RWPE2 (cell line): ENCODE data around the gene WIPF2.
"Not testable (repeated sequence)": the region's sequence is repeated elsewhere in the genome, so short reads cannot be mapped to it uniquely, and the experiment has no call there.

Experiments used
- ATAC-seq: fragments of 200-7000 bp; cut with Tn5 transposase; 3 replicates; pipeline ENCODE4 v1.9.1; 2021; ENCODE audit warnings: low read depth
- DNase-seq: peaks from one replicate; pipeline ENCODE4 v3.0.0-alpha.2; 2020; ENCODE audit warnings: low spot score
- H3K27ac ChIP-seq: fragments of 450-650 bp; 2 replicates; pipeline ENCODE4 v1.5.1; 2017; ENCODE audit warnings: mild to moderate bottlenecking; ENCODE audit not compliant: poor library complexity, severe bottlenecking
- H3K27me3 ChIP-seq: fragments of 250-450 bp; sonication (Bioruptor Pico); 2 replicates; pipeline ENCODE4 v1.5.1; 2021; ENCODE audit warnings: mild to moderate bottlenecking, moderate library complexity; ENCODE audit not compliant: insufficient read depth, poor library complexity, severe bottlenecking
- H3K36me3 ChIP-seq: fragments of 250-450 bp; sonication (Bioruptor Pico); 2 replicates; pipeline ENCODE4 v1.5.1; 2020; ENCODE audit warnings: low read depth, mild to moderate bottlenecking, moderate library complexity
- H3K4me1 ChIP-seq: fragments of 250-450 bp; sonication (Bioruptor Pico); 2 replicates; pipeline ENCODE4 v1.5.1; 2021; ENCODE audit warnings: mild to moderate bottlenecking, moderate library complexity; ENCODE audit not compliant: insufficient read depth, poor library complexity, severe bottlenecking
- H3K4me3 ChIP-seq: fragments of 250-450 bp; sonication (Bioruptor Pico); 2 replicates; pipeline ENCODE4 v1.5.1; 2021; ENCODE audit warnings: mild to moderate bottlenecking, moderate library complexity; ENCODE audit not compliant: severe bottlenecking
- H3K9me3 ChIP-seq: fragments of 250-450 bp; sonication (Bioruptor Pico); 2 replicates; pipeline ENCODE4 v1.5.1; 2021; ENCODE audit warnings: mild to moderate bottlenecking, moderate library complexity; ENCODE audit not compliant: severe bottlenecking
- TF ChIP-seq, protein P1 (sequence below): fragments of 450-650 bp; IDR thresholded peaks from one replicate; pipeline ENCODE4 v1.5.1; 2017; ENCODE audit warnings: mild to moderate bottlenecking, moderate library complexity; ENCODE audit not compliant: poor library complexity, severe bottlenecking

WIPF2 gene

DNA sequence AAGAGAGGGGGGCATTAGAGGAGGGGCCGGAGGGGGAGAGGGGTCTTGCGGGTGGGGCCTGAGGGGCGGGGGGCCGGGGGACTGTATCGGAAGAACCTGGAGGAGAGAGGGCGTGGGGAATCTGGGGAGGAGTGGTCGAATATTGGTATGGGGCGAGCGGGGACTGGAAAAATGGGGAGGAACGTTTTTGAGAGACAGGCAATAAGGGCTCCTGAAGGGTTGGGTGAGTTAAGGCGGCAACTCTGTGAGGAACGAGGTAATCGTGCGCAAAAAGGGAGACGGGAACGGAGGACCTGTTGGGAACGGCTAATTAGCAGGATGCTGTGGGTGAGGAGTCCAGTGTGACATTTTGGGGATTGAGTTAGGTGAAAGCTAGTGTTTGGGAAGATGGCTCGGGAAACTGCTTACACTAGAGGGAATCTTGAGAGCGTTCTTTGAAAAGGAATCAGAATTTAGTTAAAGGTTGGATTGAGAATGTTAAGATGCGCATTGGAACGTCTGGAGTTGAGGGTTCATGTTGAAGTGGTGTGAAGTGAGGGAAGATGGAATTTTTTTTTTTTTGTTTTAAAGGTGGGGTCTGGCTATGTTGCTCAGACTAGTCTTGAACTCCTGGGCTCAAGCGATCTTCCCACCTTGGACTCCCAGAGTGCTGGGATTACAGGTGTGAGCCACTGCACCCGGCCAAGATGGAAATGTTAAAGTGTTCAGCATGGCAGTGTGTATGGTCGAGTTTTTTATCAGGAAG, 662 bp downstream of the WIPF2 start:
- ATAC-seq = peak; percentile 71
- TF ChIP-seq, protein P1, sequence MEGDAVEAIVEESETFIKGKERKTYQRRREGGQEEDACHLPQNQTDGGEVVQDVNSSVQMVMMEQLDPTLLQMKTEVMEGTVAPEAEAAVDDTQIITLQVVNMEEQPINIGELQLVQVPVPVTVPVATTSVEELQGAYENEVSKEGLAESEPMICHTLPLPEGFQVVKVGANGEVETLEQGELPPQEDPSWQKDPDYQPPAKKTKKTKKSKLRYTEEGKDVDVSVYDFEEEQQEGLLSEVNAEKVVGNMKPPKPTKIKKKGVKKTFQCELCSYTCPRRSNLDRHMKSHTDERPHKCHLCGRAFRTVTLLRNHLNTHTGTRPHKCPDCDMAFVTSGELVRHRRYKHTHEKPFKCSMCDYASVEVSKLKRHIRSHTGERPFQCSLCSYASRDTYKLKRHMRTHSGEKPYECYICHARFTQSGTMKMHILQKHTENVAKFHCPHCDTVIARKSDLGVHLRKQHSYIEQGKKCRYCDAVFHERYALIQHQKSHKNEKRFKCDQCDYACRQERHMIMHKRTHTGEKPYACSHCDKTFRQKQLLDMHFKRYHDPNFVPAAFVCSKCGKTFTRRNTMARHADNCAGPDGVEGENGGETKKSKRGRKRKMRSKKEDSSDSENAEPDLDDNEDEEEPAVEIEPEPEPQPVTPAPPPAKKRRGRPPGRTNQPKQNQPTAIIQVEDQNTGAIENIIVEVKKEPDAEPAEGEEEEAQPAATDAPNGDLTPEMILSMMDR = no peak
- no peaks in the 10 kb centered on the region for H3K36me3 ChIP-seq

DNA sequence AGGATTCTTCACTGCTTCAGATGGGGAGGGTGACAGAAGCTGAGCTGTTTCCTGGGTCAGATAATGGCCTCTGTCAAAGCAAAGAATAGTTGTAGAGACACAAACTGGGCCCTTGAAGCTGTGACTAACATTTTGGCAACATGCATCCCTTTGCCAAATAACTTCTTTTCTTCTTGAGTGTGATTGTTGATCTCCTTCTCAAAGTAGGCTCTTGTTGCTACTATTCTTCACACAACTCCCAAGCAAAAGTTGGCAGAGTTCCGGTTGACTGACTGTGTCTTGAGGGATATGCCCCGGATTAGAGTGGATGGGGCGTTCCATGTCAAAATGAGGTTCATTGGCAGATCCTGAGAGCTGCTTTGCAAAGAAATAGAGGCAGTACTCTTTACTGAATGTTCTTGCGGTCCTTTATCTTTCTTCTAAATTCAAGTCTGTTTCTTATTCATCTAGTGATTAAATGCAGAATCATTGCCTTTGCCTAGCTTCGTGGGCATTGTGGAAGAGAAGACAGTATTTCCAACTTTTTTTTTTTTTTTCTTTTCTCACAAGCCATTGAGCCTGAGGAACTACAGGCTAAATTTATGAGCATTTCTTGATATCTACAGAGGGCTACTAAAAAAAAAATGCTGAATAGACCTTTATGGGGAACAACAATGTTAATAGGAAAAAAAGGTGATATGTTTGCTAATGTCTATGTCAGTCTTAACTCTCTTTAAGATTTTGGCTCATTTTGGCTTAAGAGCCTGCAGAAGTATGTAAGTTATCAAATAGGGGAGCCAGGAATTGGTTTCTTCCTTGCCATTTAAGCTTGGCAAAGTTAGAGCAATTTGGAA, 5.8 kb downstream of the WIPF2 start:
- no peaks in the 10 kb centered on the region for H3K9me3 ChIP-seq
- ATAC-seq (no peak), DNase-seq (no peak)
- H3K4me3 ChIP-seq = no peak overlapping the region
- H3K27ac ChIP-seq = no peak overlapping the region
- TF ChIP-seq, protein P1 = no peak
- H3K4me1 ChIP-seq = no peaks in the 10 kb centered on the region
- H3K36me3 ChIP-seq = peaks cover 15% of the 10 kb centered on the region
- no peaks in the 10 kb centered on the region for H3K27me3 ChIP-seq

More for the DNA sequence above, 662 bp downstream of the WIPF2 start:
- H3K9me3 ChIP-seq = no peaks in the 10 kb centered on the region
- no peaks in the 10 kb centered on the region for H3K27me3 ChIP-seq
- no peak for DNase-seq
- H3K4me3 ChIP-seq = peak overlapping the region; percentile 52
- peak overlapping the region; percentile 69 for H3K27ac ChIP-seq
- no peaks in the 10 kb centered on the region for H3K4me1 ChIP-seq

DNA sequence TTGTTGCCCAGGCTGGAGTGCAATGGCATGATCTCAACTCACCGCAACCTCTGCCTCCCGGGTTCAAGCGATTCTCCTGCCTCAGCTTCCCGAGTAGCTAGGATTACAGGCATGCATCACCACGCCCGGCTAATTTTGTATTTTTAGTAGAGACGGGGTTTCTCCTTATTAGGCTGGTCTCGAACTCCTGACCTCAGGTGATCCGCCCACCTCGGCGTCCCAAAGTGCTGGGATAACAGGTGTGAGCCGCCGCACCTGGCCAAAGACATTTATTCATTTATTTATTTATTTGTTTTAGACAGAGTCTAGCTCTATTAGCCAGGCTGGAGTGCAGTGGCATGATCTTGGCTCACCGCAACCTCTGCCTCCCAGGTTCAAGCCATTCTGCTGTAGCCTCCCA, 10.0 kb downstream of the WIPF2 start:
- not testable (repeated sequence) for H3K4me3 ChIP-seq, ATAC-seq, H3K9me3 ChIP-seq, H3K27me3 ChIP-seq, DNase-seq, H3K27ac ChIP-seq, H3K4me1 ChIP-seq
- peaks cover 32% of the 10 kb centered on the region for H3K36me3 ChIP-seq

DNA sequence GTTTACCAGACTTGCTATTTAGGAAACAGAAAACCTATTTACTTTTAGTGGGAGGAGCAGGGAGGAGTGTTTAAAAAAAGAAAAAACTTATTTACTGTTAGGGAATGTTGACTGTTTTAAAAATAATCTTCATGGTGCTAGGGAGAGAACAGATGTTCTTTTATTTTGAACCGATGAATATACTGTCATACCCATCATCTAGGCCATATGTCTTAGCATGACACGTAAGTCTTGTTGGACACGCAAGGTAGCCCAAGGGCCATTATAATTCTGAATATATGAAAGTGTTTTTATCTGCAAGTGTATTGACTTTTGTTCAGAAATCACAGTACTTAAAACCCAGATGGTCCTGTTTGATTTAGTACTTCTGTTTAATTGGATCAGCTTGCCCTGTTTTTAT, 11.6 kb downstream of the WIPF2 start:
- H3K9me3 ChIP-seq = no peaks in the 10 kb centered on the region
- DNase-seq (no peak), ATAC-seq (no peak)
- no peak overlapping the region for H3K4me3 ChIP-seq
- TF ChIP-seq, protein P1 = no peak
- H3K36me3 ChIP-seq = peaks cover 34% of the 10 kb centered on the region
- no peaks in the 10 kb centered on the region for H3K27me3 ChIP-seq
- H3K4me1 ChIP-seq = no peaks in the 10 kb centered on the region
- H3K27ac ChIP-seq = no peak overlapping the region

DNA sequence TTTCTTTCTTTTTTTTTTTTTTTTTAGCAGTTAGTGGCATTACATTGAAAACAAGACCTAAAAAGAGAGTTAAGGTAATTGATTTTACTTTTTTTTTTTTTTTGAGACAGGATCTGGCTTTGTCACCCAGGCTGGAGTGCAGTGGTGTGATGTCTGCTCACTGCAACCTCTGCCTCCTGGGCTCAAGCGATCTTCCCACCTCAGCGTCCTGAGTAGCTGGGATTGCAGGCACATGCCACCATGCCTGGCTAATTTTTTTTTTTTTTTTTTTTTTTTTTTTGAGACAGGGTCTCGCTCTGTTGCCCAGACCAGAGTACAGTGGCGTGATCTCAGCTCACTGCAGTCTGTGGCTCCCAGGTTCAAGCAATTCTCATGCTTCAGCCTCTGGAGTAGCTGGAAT, 12.8 kb downstream of the WIPF2 start:
- not testable (repeated sequence) for H3K4me1 ChIP-seq, H3K27me3 ChIP-seq, ATAC-seq, H3K9me3 ChIP-seq, DNase-seq, H3K4me3 ChIP-seq, H3K27ac ChIP-seq
- peaks cover 26% of the 10 kb centered on the region for H3K36me3 ChIP-seq
